Measurements from ENCODE around the gene SEMA4C. TPM values are rescaled to one million over a fixed set of nuclear protein-coding genes. Genes with fewer than 3 reads are reported as not detected.
A peak's percentile ranks its signal among the peaks of the same experiment; 100 is the strongest.

Gene SEMA4C
- total RNA-seq, 4 donors from 2014 or later = 58.7 to 66.6 (median 62.8) TPM

DNA sequence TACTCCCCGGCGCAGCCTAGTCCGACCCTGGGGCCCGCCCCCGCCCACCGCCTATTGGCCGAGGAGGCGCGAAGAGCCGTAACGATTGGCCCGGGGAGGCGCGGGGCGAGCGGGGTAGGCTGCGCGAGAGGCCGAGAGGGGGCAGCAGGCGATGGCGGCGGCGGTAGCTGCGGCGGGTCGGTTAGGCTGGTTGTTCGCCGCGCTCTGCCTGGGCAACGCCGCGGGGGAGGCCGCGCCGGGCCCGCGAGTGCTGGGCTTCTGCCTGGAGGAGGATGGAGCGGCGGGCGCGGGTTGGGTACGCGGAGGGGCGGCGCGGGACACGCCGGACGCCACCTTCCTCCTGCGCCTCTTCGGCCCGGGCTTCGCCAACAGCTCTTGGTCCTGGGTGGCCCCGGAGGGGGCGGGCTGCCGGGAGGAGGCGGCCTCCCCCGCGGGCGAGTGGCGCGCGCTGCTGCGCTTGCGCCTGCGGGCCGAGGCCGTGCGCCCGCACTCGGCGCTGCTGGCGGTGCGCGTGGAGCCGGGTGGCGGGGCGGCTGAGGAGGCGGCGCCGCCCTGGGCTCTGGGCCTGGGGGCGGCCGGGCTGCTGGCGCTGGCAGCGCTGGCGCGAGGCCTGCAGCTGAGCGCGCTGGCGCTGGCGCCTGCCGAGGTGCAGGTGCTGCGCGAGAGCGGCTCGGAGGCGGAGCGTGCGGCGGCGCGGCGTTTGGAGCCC, 53.6 kb downstream of the SEMA4C start, which contains the start of gene CNNM3:
Gene CNNM3, plus strand, starts transcription at position 142 of the 709 bp plus-strand sequence. Its CDS starts 10 bp downstream, at position 152.
- H3K4me3 ChIP-seq = peak within 1 kb of the TSS; percentile 77 to 88
- peak; percentile 96 for ATAC-seq
- peak within 1 kb of the TSS; percentile 71 to 96 (median 96) for H3K27ac ChIP-seq
- peaks cover 0 to 17% of the 10 kb centered on the region in 2 donors for H3K36me3 ChIP-seq
- H3K4me1 ChIP-seq = peaks cover 4 to 62% (median 35%) of the 10 kb centered on the region in 3 donors
- H3K27me3 ChIP-seq = no peaks in the 10 kb centered on the region
- WGBS, 2 donors (ENCODE audit: low coverage in 1 of 2) = no CpG with 5 or more reads among the region's 103 CpGs
- no peaks in the 10 kb centered on the region for H3K9me3 ChIP-seq
- TF ChIP-seq EP300 (IDR thresholded peaks at IDR 0.05) = no peak
- TF ChIP-seq POLR2AphosphoS5 (IDR thresholded peaks at IDR 0.05) = peak; percentile 86
- TF ChIP-seq POLR2A (IDR thresholded peaks at IDR 0.05) = peak; percentile 85 to 93
- TF ChIP-seq, protein P1, sequence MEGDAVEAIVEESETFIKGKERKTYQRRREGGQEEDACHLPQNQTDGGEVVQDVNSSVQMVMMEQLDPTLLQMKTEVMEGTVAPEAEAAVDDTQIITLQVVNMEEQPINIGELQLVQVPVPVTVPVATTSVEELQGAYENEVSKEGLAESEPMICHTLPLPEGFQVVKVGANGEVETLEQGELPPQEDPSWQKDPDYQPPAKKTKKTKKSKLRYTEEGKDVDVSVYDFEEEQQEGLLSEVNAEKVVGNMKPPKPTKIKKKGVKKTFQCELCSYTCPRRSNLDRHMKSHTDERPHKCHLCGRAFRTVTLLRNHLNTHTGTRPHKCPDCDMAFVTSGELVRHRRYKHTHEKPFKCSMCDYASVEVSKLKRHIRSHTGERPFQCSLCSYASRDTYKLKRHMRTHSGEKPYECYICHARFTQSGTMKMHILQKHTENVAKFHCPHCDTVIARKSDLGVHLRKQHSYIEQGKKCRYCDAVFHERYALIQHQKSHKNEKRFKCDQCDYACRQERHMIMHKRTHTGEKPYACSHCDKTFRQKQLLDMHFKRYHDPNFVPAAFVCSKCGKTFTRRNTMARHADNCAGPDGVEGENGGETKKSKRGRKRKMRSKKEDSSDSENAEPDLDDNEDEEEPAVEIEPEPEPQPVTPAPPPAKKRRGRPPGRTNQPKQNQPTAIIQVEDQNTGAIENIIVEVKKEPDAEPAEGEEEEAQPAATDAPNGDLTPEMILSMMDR (IDR thresholded peaks at IDR 0.05) = peak in 3 of 4 experiments; percentile 76 to 88 (median 81)

DNA sequence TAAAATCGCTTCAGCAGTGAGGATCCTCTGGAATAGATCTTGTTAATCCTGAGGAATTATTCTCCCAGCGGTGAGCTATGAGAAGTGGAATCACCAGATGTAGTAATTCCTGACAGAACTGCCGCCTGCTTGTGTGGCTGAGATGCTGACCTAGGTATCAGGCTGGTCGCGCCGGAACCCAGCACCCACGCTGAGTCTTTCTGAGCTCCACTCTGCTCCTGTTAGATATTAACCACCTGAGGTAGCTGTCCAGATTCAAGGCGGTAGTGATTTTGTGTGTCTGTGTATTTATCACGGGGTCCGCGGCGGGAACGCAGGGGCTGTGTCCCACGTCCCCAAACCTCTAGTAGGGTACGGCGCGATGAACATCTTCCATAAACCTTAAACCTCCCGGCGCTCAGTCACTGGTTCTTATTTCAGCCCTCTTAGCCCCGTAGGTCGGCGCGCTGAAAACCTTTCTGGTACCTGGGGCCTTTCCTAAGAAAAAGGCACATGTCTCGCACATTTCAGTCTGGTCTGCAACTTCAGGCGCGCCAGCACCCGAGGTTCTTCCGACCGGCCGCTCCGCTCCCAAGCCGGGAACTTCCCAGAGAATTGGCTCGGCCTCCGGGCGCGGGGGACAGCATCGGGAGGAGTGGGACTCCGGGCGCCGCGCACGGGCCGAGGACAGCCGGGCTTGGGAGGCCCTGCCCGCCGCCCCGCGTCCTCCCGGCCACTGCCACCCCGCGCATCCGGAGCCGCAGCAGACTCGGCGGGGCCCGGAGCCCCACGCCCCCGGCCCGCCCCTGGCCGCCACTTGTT, 54.4 kb downstream of the SEMA4C start:
- no peak for TF ChIP-seq POLR2AphosphoS5 (IDR thresholded peaks at IDR 0.05)
- TF ChIP-seq, protein P1 (IDR thresholded peaks at IDR 0.05) = peak in 2 of 4 experiments; percentile 5 to 7
- 1 to 3% methylated on average over 10 to 14 of the region's 60 CpGs for WGBS, 2 donors (ENCODE audit: low coverage in 1 of 2)
- Histone ChIP-seq H3K27ac (peak overlapping the region; percentile 71 to 96 (median 96)), H3K36me3 (peaks cover 0 to 25% of the 10 kb centered on the region in 2 donors), H3K27me3 (no peaks in the 10 kb centered on the region), H3K4me3 (peak overlapping the region; percentile 77 to 88), H3K9me3 (no peaks in the 10 kb centered on the region), H3K4me1 (peaks cover 4 to 55% (median 35%) of the 10 kb centered on the region in 3 donors)
- ATAC-seq = no peak

DNA sequence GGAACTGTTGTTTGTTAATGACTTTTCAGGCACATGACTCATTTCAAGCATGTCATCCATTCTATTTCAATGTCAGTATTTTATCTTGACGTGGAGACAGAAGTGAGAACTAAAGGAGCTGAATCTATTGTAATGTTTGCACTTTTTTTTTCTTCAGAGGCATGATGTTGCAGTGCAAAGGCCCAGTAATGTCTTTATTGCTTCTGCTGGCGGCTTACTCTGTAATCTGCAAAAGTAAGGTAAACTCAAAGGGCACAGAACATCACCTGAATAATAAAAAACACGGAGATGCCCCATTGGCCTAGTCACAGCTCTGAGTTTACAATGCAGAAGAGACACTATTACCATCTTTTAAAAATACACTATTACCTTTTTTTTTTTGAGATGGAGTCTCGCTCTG, 56.2 kb downstream of the SEMA4C start:
- Histone ChIP-seq H3K27me3 (no peaks in the 10 kb centered on the region), H3K4me1 (peaks cover 4 to 36% (median 19%) of the 10 kb centered on the region in 3 donors), H3K4me3 (no peak overlapping the region), H3K9me3 (no peaks in the 10 kb centered on the region), H3K27ac (no peak overlapping the region), H3K36me3 (peaks cover 0 to 34% of the 10 kb centered on the region in 2 donors)
- TF ChIP-seq POLR2A (IDR thresholded peaks at IDR 0.05) = no peak
- no peak for TF ChIP-seq POLR2AphosphoS5 (IDR thresholded peaks at IDR 0.05)
- no peak for TF ChIP-seq EP300 (IDR thresholded peaks at IDR 0.05)
- TF ChIP-seq, protein P1 (IDR thresholded peaks at IDR 0.05) = no peak
- WGBS, 2 donors (ENCODE audit: low coverage in 1 of 2) = 86 to 88% methylated on average over 2 to 4 of the region's 4 CpGs
- no peak for ATAC-seq

DNA sequence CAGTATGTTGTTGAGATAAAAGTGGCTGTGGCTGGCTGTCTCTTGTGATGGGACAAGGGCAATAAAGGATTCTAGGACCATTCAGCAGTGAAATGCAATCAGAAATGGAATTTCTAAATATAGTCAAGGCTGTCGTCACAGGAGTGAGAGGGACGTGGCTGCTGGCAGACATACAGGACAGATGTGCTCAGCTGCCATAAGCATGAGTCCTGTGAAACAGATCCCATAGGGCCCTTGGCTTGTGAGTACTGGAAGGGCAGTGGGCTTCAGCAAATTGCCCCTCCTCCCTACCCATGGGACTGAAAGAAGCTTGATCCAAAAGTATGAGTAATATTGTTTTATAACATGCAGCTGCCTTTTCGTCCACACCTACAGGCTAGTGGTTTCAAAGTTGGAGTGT, 58.0 kb downstream of the SEMA4C start:
- peak; percentile 10 for ATAC-seq
- no peak for TF ChIP-seq POLR2AphosphoS5 (IDR thresholded peaks at IDR 0.05)
- TF ChIP-seq, protein P1 (IDR thresholded peaks at IDR 0.05) = no peak
- TF ChIP-seq EP300 (IDR thresholded peaks at IDR 0.05) = no peak
- no peak for TF ChIP-seq POLR2A (IDR thresholded peaks at IDR 0.05)
- Histone ChIP-seq H3K36me3 (peaks cover 0 to 39% of the 10 kb centered on the region in 2 donors), H3K27me3 (no peaks in the 10 kb centered on the region), H3K9me3 (no peaks in the 10 kb centered on the region), H3K27ac (peak overlapping the region in 1 of 4 donors; percentile 31), H3K4me3 (no peak overlapping the region), H3K4me1 (peaks cover 0 to 19% (median 4%) of the 10 kb centered on the region in 3 donors)
- 0 to 20% methylated on average over 2 to 3 of the region's 3 CpGs for WGBS, 2 donors (ENCODE audit: low coverage in 1 of 2)

Measured in gastroesophageal sphincter (tissue), 4 donors.